ENCODE results near the gene CX3CR1.

- TF ChIP-seq GATA3 (IDR thresholded peaks at IDR 0.05; ENCODE audit: low read depth, low read length) = no peak
- no peak for TF ChIP-seq GATA2 (IDR thresholded peaks at IDR 0.05; ENCODE audit: low read depth, low read length)
Measured at GRCh38 chr3:39268549-39268900, 11.3 kb downstream of the CX3CR1 start.

Data from SH-SY5Y (cell line).